Natural killer cell (primary cell): ENCODE data around the gene RIPK1. TPM values are rescaled to one million over a fixed set of nuclear protein-coding genes. Genes with fewer than 3 reads are reported as not detected.
A peak's percentile ranks its signal among the peaks of the same experiment; 100 is the strongest.
"Not testable (repeated sequence)": the region's sequence is repeated elsewhere in the genome, so short reads cannot be mapped to it uniquely, and the experiment has no call there.

Source experiments
- ATAC-seq, 3 donors: fragments of 150-1000 bp in 2 of 3; fragments of 200-7000 bp in 1 of 3; cut with Tn5 transposase; 1 replicate in 1 of 3; 2 replicates in 2 of 3; pipeline ENCODE4 v1.10.0; 2021; ENCODE audit warnings: mild to moderate bottlenecking in 2 of 3, moderate library complexity in 2 of 3
- DNase-seq, 2 donors: peaks; one replicate each; pipeline versions ENCODE4 v3.0.0 to v3.0.0-alpha.2; 2013 to 2021; ENCODE audit warnings: mixed read lengths in 1 of 2
- H3K27ac ChIP-seq: one replicate; pipeline ENCODE4 v1.5.1; 2013; ENCODE audit warnings: mild to moderate bottlenecking, low read length
- H3K27me3 ChIP-seq: one replicate; pipeline ENCODE4 v1.6.1; 2013; ENCODE audit warnings: low read length; ENCODE audit not compliant: control insufficient read depth, insufficient read depth
- H3K36me3 ChIP-seq: one replicate; pipeline ENCODE4 v1.6.1; 2013; ENCODE audit warnings: low read length; ENCODE audit not compliant: control insufficient read depth, insufficient read depth
- H3K4me1 ChIP-seq: one replicate; pipeline ENCODE4 v1.6.1; 2013; ENCODE audit warnings: low read length; ENCODE audit not compliant: control insufficient read depth, insufficient read depth
- H3K4me3 ChIP-seq: one replicate; pipeline ENCODE4 v1.5.1; 2013; ENCODE audit warnings: low read length
- H3K9me3 ChIP-seq: one replicate; pipeline ENCODE4 v1.6.1; 2013; ENCODE audit warnings: low read length; ENCODE audit not compliant: control insufficient read depth, insufficient read depth
- H3K27ac Mint-ChIP-seq, 2 donors: one replicate each; pipeline ENCODE4 v1.8.0; 2022; ENCODE audit warnings: mild to moderate bottlenecking in 2 of 2, mixed read lengths in 2 of 2, moderate library complexity in 1 of 2
- H3K27me3 Mint-ChIP-seq, 2 donors: one replicate each; pipeline ENCODE4 v1.8.0; 2022; ENCODE audit warnings: low read depth in 2 of 2, mixed read lengths in 2 of 2
- H3K36me3 Mint-ChIP-seq: one replicate; pipeline ENCODE4 v1.8.0; 2022; ENCODE audit warnings: mixed read lengths
- H3K4me1 Mint-ChIP-seq, 2 donors: one replicate each; pipeline ENCODE4 v1.8.0; 2022; ENCODE audit warnings: mixed read lengths in 2 of 2
- H3K4me3 Mint-ChIP-seq: one replicate; pipeline ENCODE4 v1.8.0; 2022; ENCODE audit warnings: mild to moderate bottlenecking, moderate library complexity, mixed read lengths
- H3K9me3 Mint-ChIP-seq, 2 donors: one replicate each; pipeline ENCODE4 v1.8.0; 2022; ENCODE audit warnings: mixed read lengths in 2 of 2
- WGBS: methylation state at CpG from one replicate; pipeline ENCODE4 v1.1.7; 2013; ENCODE audit warnings: missing lambda C conversion rate; ENCODE audit not compliant: insufficient coverage; 5-methylcytosine and 5-hydroxymethylcytosine counted together
- intact Hi-C: fragments of 100-400 bp; cut with micrococcal nuclease; formaldehyde crosslinking; loops from one replicate; pipeline ENCODE4 v1.14.2; 2022
- total RNA-seq, 4 donors: library from RNA; stranded (reverse); fragments of 120-200 nt in 1 of 4; gene quantifications; one replicate each; pipeline versions ENCODE4 v1.2.3 to v1.2.4, GENCODE V29; 2013 to 2022
- TF ChIP-seq, protein P1 (sequence below): fragments of 200-600 bp; IDR thresholded peaks from one replicate; pipeline ENCODE4 v1.8.0; 2022; ENCODE audit warnings: antibody characterized with exemption

The RIPK1 gene
- 10 to 100 TPM; 30.9 to 44.8 (median 34.5) TPM for total RNA-seq
- total RNA-seq (2013), result 39.4 TPM

DNA sequence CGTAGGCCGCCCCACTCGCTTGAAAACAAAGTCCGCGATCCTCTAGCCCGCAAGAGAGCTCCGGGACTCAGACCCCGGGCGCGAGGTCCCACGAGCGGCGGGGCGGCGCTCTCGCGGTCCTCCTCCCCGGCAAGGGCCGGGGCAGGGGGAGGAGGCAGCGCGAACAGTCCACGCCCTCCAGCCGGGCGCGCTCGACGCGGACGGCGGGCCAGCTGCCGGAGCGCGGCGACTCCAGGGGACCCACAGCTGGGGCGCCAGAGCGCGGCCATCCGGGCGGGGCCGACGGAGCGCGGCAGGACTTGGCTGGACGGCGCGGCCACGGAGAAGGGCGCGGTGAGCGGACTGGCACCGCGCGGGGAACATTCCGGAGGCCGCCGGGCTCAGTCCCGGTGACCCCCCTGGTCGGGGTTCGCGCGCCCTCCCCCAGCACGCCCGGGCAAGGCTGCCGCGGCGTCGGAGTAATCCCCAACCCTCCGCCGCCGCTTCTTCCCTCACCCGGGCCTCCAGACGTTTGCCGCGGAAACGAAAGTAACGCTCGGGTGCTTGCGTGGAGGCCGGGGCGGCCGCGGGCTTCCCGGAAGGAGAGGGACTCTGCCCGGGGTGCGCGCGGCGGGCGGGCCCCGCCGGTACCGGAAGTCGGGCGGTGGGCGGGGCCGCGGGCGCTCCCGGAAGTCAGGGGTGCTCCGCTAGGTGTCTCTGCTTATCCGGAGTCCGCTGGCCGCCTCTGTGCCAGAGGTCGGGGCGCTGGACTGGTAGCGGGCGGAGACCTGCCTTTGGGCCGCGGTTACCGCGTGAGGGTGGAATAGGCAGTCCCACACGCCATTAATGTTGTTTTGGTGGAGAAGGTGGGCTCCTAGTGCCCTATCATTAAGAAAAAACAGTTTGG is at the start of gene RIPK1:
RIPK1 (plus strand) TSS at position 166 of the 886 bp plus-strand sequence. CDS start 8,330 bp downstream, outside the sequence.
- Mint-ChIP-seq H3K4me1 (peaks cover 44 to 50% of the 10 kb centered on the region in 2 donors), H3K27ac (peak within 1 kb of the TSS; percentile 91 to 94), H3K9me3 (no peaks in the 10 kb centered on the region), H3K4me3 (peak within 1 kb of the TSS; percentile 95), H3K27me3 (no peaks in the 10 kb centered on the region), H3K36me3 (no peaks in the 10 kb centered on the region)
- TF ChIP-seq, protein P1, sequence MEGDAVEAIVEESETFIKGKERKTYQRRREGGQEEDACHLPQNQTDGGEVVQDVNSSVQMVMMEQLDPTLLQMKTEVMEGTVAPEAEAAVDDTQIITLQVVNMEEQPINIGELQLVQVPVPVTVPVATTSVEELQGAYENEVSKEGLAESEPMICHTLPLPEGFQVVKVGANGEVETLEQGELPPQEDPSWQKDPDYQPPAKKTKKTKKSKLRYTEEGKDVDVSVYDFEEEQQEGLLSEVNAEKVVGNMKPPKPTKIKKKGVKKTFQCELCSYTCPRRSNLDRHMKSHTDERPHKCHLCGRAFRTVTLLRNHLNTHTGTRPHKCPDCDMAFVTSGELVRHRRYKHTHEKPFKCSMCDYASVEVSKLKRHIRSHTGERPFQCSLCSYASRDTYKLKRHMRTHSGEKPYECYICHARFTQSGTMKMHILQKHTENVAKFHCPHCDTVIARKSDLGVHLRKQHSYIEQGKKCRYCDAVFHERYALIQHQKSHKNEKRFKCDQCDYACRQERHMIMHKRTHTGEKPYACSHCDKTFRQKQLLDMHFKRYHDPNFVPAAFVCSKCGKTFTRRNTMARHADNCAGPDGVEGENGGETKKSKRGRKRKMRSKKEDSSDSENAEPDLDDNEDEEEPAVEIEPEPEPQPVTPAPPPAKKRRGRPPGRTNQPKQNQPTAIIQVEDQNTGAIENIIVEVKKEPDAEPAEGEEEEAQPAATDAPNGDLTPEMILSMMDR, result peak; percentile 15
- Histone ChIP-seq H3K4me3 (peak within 1 kb of the TSS; percentile 67), H3K4me1 (peaks cover 33% of the 10 kb centered on the region), H3K27me3 (no peaks in the 10 kb centered on the region), H3K9me3 (no peaks in the 10 kb centered on the region), H3K27ac (peak within 1 kb of the TSS; percentile 96), H3K36me3 (peaks cover 4% of the 10 kb centered on the region)
- intact Hi-C loops, result loop anchor here (1.0 to 5.0 kb wide), 3 partner anchors 50 to 304 kb away; partner anchors contain the start of genes BPHL and WRNIP1
- ATAC-seq (peak; percentile 78 to 93 (median 83)), DNase-seq (peak; percentile 95 to 96)
- WGBS, result under 1% methylated on average over 112 of the region's 112 CpGs

DNA sequence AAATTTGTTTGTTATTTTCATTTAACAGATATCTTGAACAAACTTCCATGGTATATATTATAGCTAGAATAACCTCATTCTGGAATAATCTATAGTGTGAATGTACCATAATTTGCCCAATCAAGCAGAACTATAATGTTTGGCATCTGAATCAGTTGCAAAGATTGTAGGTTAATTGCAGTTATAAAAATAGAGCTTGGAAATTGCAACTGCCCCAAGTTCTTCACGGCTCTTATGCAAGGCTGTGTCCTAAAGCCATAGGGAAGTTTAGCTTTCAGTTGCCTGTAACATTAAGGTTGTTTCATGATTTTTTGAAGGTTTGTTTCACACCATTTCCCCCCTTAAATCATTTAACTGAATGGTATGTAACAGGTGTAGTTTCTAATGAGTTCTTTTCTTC is 49.2 kb upstream of the RIPK1 start:
- peak overlapping the region; percentile 37 to 66 for H3K27ac Mint-ChIP-seq
- no peak overlapping the region for H3K27ac ChIP-seq

DNA sequence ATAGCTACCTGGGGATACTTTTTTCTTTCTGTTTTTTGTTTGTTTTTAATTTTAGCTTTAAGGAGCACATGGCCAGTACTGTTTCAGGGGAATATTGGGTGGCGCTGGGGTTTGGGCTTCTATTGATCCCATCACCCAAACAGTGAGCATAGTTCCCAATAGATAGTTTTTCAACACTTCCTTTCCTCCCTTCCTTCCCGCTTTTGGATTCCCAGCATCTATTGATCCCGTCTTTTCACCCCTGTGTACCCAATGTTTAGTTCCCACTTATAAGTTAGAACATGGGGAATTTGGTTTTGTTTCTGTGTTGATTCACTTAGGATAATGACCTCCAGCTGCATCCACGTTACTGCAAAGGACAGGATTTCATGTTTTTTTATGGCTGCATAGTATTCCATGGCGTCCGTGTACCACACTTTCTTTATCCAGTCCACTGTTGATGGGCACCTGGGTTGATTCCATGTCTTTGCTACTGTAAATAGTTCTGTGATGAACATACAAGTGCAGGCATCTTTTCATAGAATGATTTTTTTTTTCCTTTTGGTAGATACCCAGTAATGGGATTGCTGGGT is 48.5 kb upstream of the RIPK1 start:
- Mint-ChIP-seq H3K27ac (peak overlapping the region; percentile 37 to 66), H3K36me3 (peaks cover 8% of the 10 kb centered on the region), H3K27me3 (no peaks in the 10 kb centered on the region), H3K9me3 (no peaks in the 10 kb centered on the region), H3K4me1 (peaks cover 17 to 31% of the 10 kb centered on the region in 2 donors), H3K4me3 (no peak overlapping the region)
- ATAC-seq (no peak), DNase-seq (no peak)
- Histone ChIP-seq H3K27me3 (no peaks in the 10 kb centered on the region), H3K36me3 (peaks cover 17% of the 10 kb centered on the region), H3K27ac (no peak overlapping the region), H3K4me3 (no peak overlapping the region), H3K9me3 (no peaks in the 10 kb centered on the region), H3K4me1 (peaks cover 31% of the 10 kb centered on the region)
- intact Hi-C loops, result no loop called here
- WGBS, result 97% methylated on average over 6 of the region's 6 CpGs
- TF ChIP-seq, protein P1, result no peak

More for the DNA sequence above, 49.2 kb upstream of the RIPK1 start:
- Mint-ChIP-seq H3K4me3 (no peak overlapping the region), H3K36me3 (peaks cover 8% of the 10 kb centered on the region), H3K4me1 (peaks cover 15 to 23% of the 10 kb centered on the region in 2 donors), H3K9me3 (no peaks in the 10 kb centered on the region), H3K27me3 (no peaks in the 10 kb centered on the region)
- no peaks in the 10 kb centered on the region for H3K27me3 ChIP-seq
- no peaks in the 10 kb centered on the region for H3K9me3 ChIP-seq
- intact Hi-C loops, result no loop called here
- no peak overlapping the region for H3K4me3 ChIP-seq
- TF ChIP-seq, protein P1, result no peak
- H3K36me3 ChIP-seq, result peaks cover 21% of the 10 kb centered on the region
- H3K4me1 ChIP-seq, result peaks cover 23% of the 10 kb centered on the region
- DNase-seq (no peak), ATAC-seq (no peak)
- 80% methylated on average over 1 of the region's 1 CpG for WGBS

DNA sequence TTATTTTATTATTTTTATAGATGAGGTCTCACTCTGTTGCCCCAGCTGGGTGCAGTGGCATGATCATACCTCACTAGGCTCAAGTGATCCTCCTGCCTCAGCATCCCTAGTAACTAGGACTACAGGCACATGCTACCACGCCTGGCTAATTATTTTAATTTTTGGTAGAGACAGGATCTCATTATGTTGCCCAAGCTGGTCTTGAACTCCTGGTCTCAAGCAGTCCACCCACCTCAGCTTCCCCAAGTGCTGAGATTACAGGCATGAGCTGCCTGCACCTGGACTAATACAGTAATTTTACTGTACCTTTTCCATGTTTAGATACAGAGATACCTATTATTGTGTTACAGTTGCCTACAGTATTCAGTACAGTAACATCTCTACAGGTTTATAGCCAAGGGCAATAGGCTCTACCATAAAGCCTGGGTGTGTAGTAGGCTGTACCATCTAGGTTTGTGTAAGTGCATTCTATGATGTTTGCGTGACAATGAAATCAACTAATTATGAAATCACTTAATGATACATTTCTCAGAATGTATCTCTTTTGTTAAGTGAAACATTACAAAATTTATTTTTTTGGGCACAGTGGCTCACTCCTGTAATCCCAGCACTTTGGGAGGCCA is 47.2 kb upstream of the RIPK1 start:
- H3K4me1 Mint-ChIP-seq, result peaks cover 24 to 33% of the 10 kb centered on the region in 2 donors
- WGBS, result 100% methylated on average over 1 of the region's 2 CpGs
- H3K27me3 Mint-ChIP-seq, H3K4me3 ChIP-seq, H3K27ac Mint-ChIP-seq, H3K9me3 ChIP-seq, ATAC-seq, H3K27ac ChIP-seq, intact Hi-C loops, H3K4me3 Mint-ChIP-seq, H3K9me3 Mint-ChIP-seq, H3K36me3 ChIP-seq, H3K27me3 ChIP-seq, H3K36me3 Mint-ChIP-seq, DNase-seq: not testable (repeated sequence)
- peaks cover 43% of the 10 kb centered on the region for H3K4me1 ChIP-seq
